GM12865 (cell line): ENCODE measurements around the gene CAMK1G.

ENCODE experiments used
- DNase-seq: peaks from one replicate; pipeline ENCODE4 v3.0.0; 2010; ENCODE audit warnings: low read depth
- H3K4me3 ChIP-seq: 2 replicates; pipeline ENCODE4 v1.5.1; 2011; ENCODE audit warnings: mild to moderate bottlenecking, low read depth, low read length, control low read depth
- CTCF ChIP-seq: IDR thresholded peaks from 2 replicates; pipeline ENCODE4 v1.5.1; 2011; ENCODE audit warnings: low read length, control low read depth, low read depth, inconsistent platforms; ENCODE audit not compliant: insufficient read depth; ENCODE audit errors: missing control alignments

Gene CAMK1G

GRCh38 chr1:209595028-209595427 lies 11.5 kb downstream of the CAMK1G start:
- H3K4me3 ChIP-seq = no peak overlapping the region
- no peak for TF ChIP-seq CTCF
- no peak for DNase-seq

GRCh38 chr1:209595599-209596285 lies 12.2 kb downstream of the CAMK1G start:
- no peak overlapping the region for H3K4me3 ChIP-seq
- no peak for TF ChIP-seq CTCF
- no peak for DNase-seq

GRCh38 chr1:209597499-209597898 lies 14.0 kb downstream of the CAMK1G start:
- TF ChIP-seq CTCF = no peak

GRCh38 chr1:209598227-209598626 lies 14.7 kb downstream of the CAMK1G start:
- H3K4me3 ChIP-seq = no peak overlapping the region
- DNase-seq = no peak

More at GRCh38 chr1:209597499-209597898, 14.0 kb downstream of the CAMK1G start:
- H3K4me3 ChIP-seq = no peak overlapping the region
- DNase-seq = no peak

GRCh38 chr1:209600541-209600940 lies 17.0 kb downstream of the CAMK1G start:
- no peak for DNase-seq
- no peak for TF ChIP-seq CTCF
- H3K4me3 ChIP-seq = no peak overlapping the region

More at GRCh38 chr1:209598227-209598626, 14.7 kb downstream of the CAMK1G start:
- TF ChIP-seq CTCF = no peak

- peak; percentile 72 for TF ChIP-seq CTCF
- no peak overlapping the region for H3K4me3 ChIP-seq
- peak; percentile 53 for DNase-seq
Measured at GRCh38 chr1:209601809-209602657, 18.5 kb downstream of the CAMK1G start.
